Measurements from ENCODE around the gene SPAG16.
"Not testable (repeated sequence)": the region's sequence is repeated elsewhere in the genome, so short reads cannot be mapped to it uniquely, and the experiment has no call there.

SPAG16 gene

GRCh38 chr2:213971536-213971935 is 687.3 kb downstream of the SPAG16 start:
- Mint-ChIP-seq H3K9me3 (no peaks in the 10 kb centered on the region), H3K27ac (no peak overlapping the region), H3K36me3 (ENCODE audit: low read depth) (no peaks in the 10 kb centered on the region), H3K4me1 (no peaks in the 10 kb centered on the region), H3K27me3 (ENCODE audit: low read depth) (no peaks in the 10 kb centered on the region), H3K4me3 (no peak overlapping the region)
- TF ChIP-seq CTCF (IDR thresholded peaks at IDR 0.05; ENCODE audit: unreplicated experiment in 3 of 3): no peak

- Mint-ChIP-seq H3K9me3 (no peaks in the 10 kb centered on the region), H3K36me3 (ENCODE audit: low read depth) (no peaks in the 10 kb centered on the region), H3K27me3 (ENCODE audit: low read depth) (no peaks in the 10 kb centered on the region), H3K27ac (no peak overlapping the region), H3K4me3 (no peak overlapping the region), H3K4me1 (no peaks in the 10 kb centered on the region)
- no peak for TF ChIP-seq CTCF (IDR thresholded peaks at IDR 0.05; ENCODE audit: unreplicated experiment in 3 of 3)
These were observed 696.6 kb downstream of the SPAG16 start for GRCh38 chr2:213980883-213981282.

GRCh38 chr2:213989207-213989606 is 704.9 kb downstream of the SPAG16 start:
- H3K27me3 Mint-ChIP-seq (ENCODE audit: low read depth): no peaks in the 10 kb centered on the region
- H3K9me3 Mint-ChIP-seq: no peaks in the 10 kb centered on the region
- no peak overlapping the region for H3K4me3 Mint-ChIP-seq
- H3K36me3 Mint-ChIP-seq (ENCODE audit: low read depth): no peaks in the 10 kb centered on the region
- no peak overlapping the region for H3K27ac Mint-ChIP-seq
- H3K4me1 Mint-ChIP-seq: no peaks in the 10 kb centered on the region
- TF ChIP-seq CTCF (IDR thresholded peaks at IDR 0.05; ENCODE audit: unreplicated experiment in 3 of 3): no peak

GRCh38 chr2:213991453-213992108 is 707.3 kb downstream of the SPAG16 start:
- Mint-ChIP-seq H3K27me3 (ENCODE audit: low read depth) (no peaks in the 10 kb centered on the region), H3K36me3 (ENCODE audit: low read depth) (no peaks in the 10 kb centered on the region), H3K4me3 (no peak overlapping the region), H3K27ac (no peak overlapping the region), H3K4me1 (no peaks in the 10 kb centered on the region), H3K9me3 (no peaks in the 10 kb centered on the region)
- TF ChIP-seq CTCF (IDR thresholded peaks at IDR 0.05; ENCODE audit: unreplicated experiment in 3 of 3): no peak

- Mint-ChIP-seq H3K36me3 (ENCODE audit: low read depth) (no peaks in the 10 kb centered on the region), H3K27me3 (ENCODE audit: low read depth) (no peaks in the 10 kb centered on the region), H3K27ac (no peak overlapping the region), H3K9me3 (peaks cover 3% of the 10 kb centered on the region), H3K4me1 (no peaks in the 10 kb centered on the region), H3K4me3 (no peak overlapping the region)
- TF ChIP-seq CTCF (IDR thresholded peaks at IDR 0.05; ENCODE audit: unreplicated experiment in 3 of 3): no peak
These were observed 711.3 kb downstream of the SPAG16 start for GRCh38 chr2:213995400-213996105.

- H3K4me3 Mint-ChIP-seq; H3K9me3 Mint-ChIP-seq; H3K27ac Mint-ChIP-seq; H3K4me1 Mint-ChIP-seq; H3K27me3 Mint-ChIP-seq (ENCODE audit: low read depth); H3K36me3 Mint-ChIP-seq (ENCODE audit: low read depth): not testable (repeated sequence)
These were observed 714.7 kb downstream of the SPAG16 start for GRCh38 chr2:213998976-213999375.
